GOT3 (cell line): ENCODE results near the gene LAT.
"Not testable (repeated sequence)": the region's sequence is repeated elsewhere in the genome, so short reads cannot be mapped to it uniquely, and the experiment has no call there.

Experiments used
- DNase-seq: peaks from one replicate; lab custom pipeline; 2025; ENCODE audit warnings: mixed read lengths; lab: John Stamatoyannopoulos, UW

The LAT gene

GRCh38 chr16:28977703-28978662 lies 6.9 kb upstream of the LAT start:
- DNase-seq: no peak

GRCh38 chr16:28980330-28980729 lies 4.5 kb upstream of the LAT start:
- not testable (repeated sequence) for DNase-seq

GRCh38 chr16:28980929-28981328 lies 3.9 kb upstream of the LAT start:
- DNase-seq: no peak

GRCh38 chr16:28981517-28981916 lies 3.3 kb upstream of the LAT start:
- DNase-seq: no peak

GRCh38 chr16:28982418-28982817 lies 2.4 kb upstream of the LAT start:
- no peak for DNase-seq

- DNase-seq: no peak
Measured at GRCh38 chr16:28982949-28983348, 1.9 kb upstream of the LAT start.

GRCh38 chr16:28983644-28984043 lies 1.2 kb upstream of the LAT start:
- DNase-seq: no peak

- DNase-seq: no peak
Measured at GRCh38 chr16:28984091-28984490, 761 bp upstream of the LAT start.

- no peak for DNase-seq
Measured at GRCh38 chr16:28985211-28986041, 574 bp downstream of the LAT start.

GRCh38 chr16:28986046-28986445 lies 1.2 kb downstream of the LAT start:
- no peak for DNase-seq

- DNase-seq: no peak
Measured at GRCh38 chr16:28986492-28986891, 1.6 kb downstream of the LAT start.

- DNase-seq: no peak
Measured at GRCh38 chr16:28987170-28987853, 2.5 kb downstream of the LAT start.

- no peak for DNase-seq
Measured at GRCh38 chr16:28989363-28989762, 4.5 kb downstream of the LAT start.

- no peak for DNase-seq
Measured at GRCh38 chr16:28990375-28991040, 5.7 kb downstream of the LAT start.

GRCh38 chr16:28991687-28992086 lies 6.8 kb downstream of the LAT start:
- no peak for DNase-seq

- DNase-seq: no peak
Measured at GRCh38 chr16:28992496-28992895, 7.6 kb downstream of the LAT start.

GRCh38 chr16:28998837-28999236 lies 14.0 kb downstream of the LAT start:
- DNase-seq: no peak

- DNase-seq: no peak
Measured at GRCh38 chr16:28999577-28999976, 14.7 kb downstream of the LAT start.

GRCh38 chr16:29000019-29000418 lies 15.2 kb downstream of the LAT start:
- no peak for DNase-seq

GRCh38 chr16:29004496-29005139 lies 19.8 kb downstream of the LAT start:
- DNase-seq: not testable (repeated sequence)
